Panc1 (cell line): ENCODE results near the gene JHY.

Experiments used
- POLR2AphosphoS5 ChIP-seq: IDR thresholded peaks from 2 replicates; pipeline ENCODE4 v1.6.1; 2012; ENCODE audit warnings: mild to moderate bottlenecking, low read depth, low read length, moderate library complexity
- SIN3A ChIP-seq: IDR thresholded peaks from 2 replicates; pipeline ENCODE4 v1.6.1; 2012; ENCODE audit warnings: low read depth, mild to moderate bottlenecking, low read length, moderate library complexity, borderline replicate concordance; ENCODE audit not compliant: insufficient read depth
- TCF7L2 ChIP-seq: IDR thresholded peaks from 2 replicates; pipeline ENCODE4 v1.6.1; 2011; ENCODE audit warnings: mild to moderate bottlenecking, low read depth, low read length, inconsistent platforms
- TF ChIP-seq, protein P1 (sequence below): fragments of 450-650 bp; IDR thresholded peaks from 2 replicates; pipeline ENCODE4 v1.5.1; 2017; ENCODE audit warnings: mild to moderate bottlenecking
- TF ChIP-seq, protein P2 (sequence below), 2 experiments: IDR thresholded peaks; 2 replicates each; pipeline ENCODE4 v1.6.1; 2011 to 2012; ENCODE audit warnings: low read depth in 2 of 2, control low read depth in 1 of 2, low read length in 1 of 2, mild to moderate bottlenecking in 1 of 2, moderate library complexity in 1 of 2; ENCODE audit not compliant: insufficient read depth in 1 of 2

DNA sequence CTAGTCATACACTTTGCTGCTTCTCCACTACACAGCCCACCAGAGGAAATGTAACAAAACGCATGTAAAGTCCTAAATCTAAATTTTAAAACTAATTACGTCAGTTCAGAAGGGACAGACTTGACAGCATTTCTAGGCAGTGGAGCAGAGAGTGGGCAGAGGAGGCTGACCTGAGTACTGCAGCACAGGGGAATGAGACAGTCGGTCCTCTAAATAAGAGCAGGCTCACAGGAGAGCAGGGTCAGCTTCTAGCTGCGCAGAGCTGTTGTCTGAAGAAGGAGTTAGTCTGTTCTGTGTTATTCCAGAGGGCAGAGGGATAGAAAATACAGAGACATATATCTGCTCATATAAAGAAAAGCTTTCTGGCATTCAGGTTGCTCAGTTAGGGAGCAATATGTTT, 40.3 kb downstream of the JHY start:
- TF ChIP-seq, protein P1, sequence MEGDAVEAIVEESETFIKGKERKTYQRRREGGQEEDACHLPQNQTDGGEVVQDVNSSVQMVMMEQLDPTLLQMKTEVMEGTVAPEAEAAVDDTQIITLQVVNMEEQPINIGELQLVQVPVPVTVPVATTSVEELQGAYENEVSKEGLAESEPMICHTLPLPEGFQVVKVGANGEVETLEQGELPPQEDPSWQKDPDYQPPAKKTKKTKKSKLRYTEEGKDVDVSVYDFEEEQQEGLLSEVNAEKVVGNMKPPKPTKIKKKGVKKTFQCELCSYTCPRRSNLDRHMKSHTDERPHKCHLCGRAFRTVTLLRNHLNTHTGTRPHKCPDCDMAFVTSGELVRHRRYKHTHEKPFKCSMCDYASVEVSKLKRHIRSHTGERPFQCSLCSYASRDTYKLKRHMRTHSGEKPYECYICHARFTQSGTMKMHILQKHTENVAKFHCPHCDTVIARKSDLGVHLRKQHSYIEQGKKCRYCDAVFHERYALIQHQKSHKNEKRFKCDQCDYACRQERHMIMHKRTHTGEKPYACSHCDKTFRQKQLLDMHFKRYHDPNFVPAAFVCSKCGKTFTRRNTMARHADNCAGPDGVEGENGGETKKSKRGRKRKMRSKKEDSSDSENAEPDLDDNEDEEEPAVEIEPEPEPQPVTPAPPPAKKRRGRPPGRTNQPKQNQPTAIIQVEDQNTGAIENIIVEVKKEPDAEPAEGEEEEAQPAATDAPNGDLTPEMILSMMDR: no peak
- TF ChIP-seq, protein P2, sequence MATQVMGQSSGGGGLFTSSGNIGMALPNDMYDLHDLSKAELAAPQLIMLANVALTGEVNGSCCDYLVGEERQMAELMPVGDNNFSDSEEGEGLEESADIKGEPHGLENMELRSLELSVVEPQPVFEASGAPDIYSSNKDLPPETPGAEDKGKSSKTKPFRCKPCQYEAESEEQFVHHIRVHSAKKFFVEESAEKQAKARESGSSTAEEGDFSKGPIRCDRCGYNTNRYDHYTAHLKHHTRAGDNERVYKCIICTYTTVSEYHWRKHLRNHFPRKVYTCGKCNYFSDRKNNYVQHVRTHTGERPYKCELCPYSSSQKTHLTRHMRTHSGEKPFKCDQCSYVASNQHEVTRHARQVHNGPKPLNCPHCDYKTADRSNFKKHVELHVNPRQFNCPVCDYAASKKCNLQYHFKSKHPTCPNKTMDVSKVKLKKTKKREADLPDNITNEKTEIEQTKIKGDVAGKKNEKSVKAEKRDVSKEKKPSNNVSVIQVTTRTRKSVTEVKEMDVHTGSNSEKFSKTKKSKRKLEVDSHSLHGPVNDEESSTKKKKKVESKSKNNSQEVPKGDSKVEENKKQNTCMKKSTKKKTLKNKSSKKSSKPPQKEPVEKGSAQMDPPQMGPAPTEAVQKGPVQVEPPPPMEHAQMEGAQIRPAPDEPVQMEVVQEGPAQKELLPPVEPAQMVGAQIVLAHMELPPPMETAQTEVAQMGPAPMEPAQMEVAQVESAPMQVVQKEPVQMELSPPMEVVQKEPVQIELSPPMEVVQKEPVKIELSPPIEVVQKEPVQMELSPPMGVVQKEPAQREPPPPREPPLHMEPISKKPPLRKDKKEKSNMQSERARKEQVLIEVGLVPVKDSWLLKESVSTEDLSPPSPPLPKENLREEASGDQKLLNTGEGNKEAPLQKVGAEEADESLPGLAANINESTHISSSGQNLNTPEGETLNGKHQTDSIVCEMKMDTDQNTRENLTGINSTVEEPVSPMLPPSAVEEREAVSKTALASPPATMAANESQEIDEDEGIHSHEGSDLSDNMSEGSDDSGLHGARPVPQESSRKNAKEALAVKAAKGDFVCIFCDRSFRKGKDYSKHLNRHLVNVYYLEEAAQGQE (IDR thresholded peaks at IDR 0.05; ENCODE audit: insufficient read depth in 1 of 2, low read depth in 2 of 2, low read length in 1 of 2): no peak
- no peak for TF ChIP-seq TCF7L2
- no peak for TF ChIP-seq POLR2AphosphoS5
- TF ChIP-seq SIN3A: no peak
